HL-60/S4 (cell line): ENCODE measurements around the gene FGD6.

Experiments
- in situ Hi-C: fragments of 300-500 bp; cut with MboI; formaldehyde crosslinking; loops from 2 replicates; pipeline ENCODE4 v1.14.3; 2022; ENCODE audit warnings: low sequenced_read_pairs

FGD6 gene

DNA sequence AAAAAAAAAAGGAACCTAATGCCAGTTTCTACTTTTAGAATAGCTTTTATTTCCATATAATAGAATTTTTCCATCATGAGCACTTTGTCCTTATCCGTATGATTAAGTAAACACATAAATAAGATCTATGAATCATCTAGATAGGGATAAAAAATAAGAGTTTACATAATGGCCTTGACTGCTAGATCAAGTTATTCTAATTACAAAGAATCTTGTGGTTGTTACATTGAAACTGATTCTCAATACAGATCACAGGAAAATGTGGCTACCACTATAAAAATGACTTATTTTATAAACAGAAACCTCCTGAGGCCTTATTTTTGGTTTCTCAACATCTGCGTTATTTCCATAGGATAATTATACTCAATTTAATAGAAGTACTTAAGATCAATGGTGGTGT lies 179.4 kb downstream of the FGD6 start:
- in situ Hi-C loops = no loop called here

DNA sequence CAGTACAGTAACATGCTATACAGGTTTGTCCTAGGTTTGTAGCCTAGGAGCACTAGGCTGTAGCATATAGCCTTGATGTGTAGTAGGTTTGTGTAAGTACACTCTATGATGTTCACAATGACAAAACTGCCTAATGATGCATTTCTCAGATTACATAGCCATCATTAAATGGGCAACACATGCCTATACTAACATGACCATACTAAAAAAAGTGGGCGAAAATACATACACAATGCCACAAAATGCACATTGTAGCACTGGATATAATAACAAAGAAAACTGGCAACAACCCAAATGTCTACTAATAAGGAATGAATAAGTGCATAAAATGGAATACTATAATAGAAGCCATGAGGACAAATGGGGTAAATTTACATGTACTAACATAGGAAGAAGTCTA lies 182.5 kb downstream of the FGD6 start:
- in situ Hi-C loops = no loop called here
